ENCODE measurements around the gene COL11A1.

GRCh38 chr1:102852613-102853012 is 255.7 kb downstream of the COL11A1 start:
- TF ChIP-seq CTCF (IDR thresholded peaks at IDR 0.05): no peak
- no peak for TF ChIP-seq EP300 (IDR thresholded peaks at IDR 0.05)
- no peak for TF ChIP-seq POLR2A (IDR thresholded peaks at IDR 0.05; ENCODE audit: low read length)
